GM19099 (cell line): ENCODE measurements around the gene PIP4K2A.

Source experiments
- POLR2A ChIP-seq: IDR thresholded peaks from 3 replicates; pipeline ENCODE4 v1.6.1; 2011; ENCODE audit warnings: low read depth; ENCODE audit not compliant: insufficient read length; ENCODE audit errors: extremely low read depth

Gene PIP4K2A

GRCh38 chr10:22599636-22600228 lies 114.6 kb downstream of the PIP4K2A start:
- TF ChIP-seq POLR2A: no peak

- no peak for TF ChIP-seq POLR2A
Observed at GRCh38 chr10:22599048-22599561, 115.3 kb downstream of the PIP4K2A start.

- no peak for TF ChIP-seq POLR2A
Observed at GRCh38 chr10:22598478-22598877, 115.9 kb downstream of the PIP4K2A start.

- TF ChIP-seq POLR2A: no peak
Observed at GRCh38 chr10:22597138-22597537, 117.2 kb downstream of the PIP4K2A start.

GRCh38 chr10:22593636-22594198 lies 120.7 kb downstream of the PIP4K2A start:
- no peak for TF ChIP-seq POLR2A

GRCh38 chr10:22593026-22593425 lies 121.4 kb downstream of the PIP4K2A start:
- TF ChIP-seq POLR2A: no peak

- no peak for TF ChIP-seq POLR2A
Observed at GRCh38 chr10:22589851-22590514, 124.4 kb downstream of the PIP4K2A start.

GRCh38 chr10:22588462-22588861 lies 125.9 kb downstream of the PIP4K2A start:
- TF ChIP-seq POLR2A: no peak

- no peak for TF ChIP-seq POLR2A
Observed at GRCh38 chr10:22583683-22584082, 130.7 kb downstream of the PIP4K2A start.

GRCh38 chr10:22581461-22581860 lies 132.9 kb downstream of the PIP4K2A start:
- TF ChIP-seq POLR2A: no peak

- TF ChIP-seq POLR2A: no peak
Observed at GRCh38 chr10:22580711-22581110, 133.7 kb downstream of the PIP4K2A start.

GRCh38 chr10:22579826-22580225 lies 134.6 kb downstream of the PIP4K2A start:
- no peak for TF ChIP-seq POLR2A

- TF ChIP-seq POLR2A: no peak
Observed at GRCh38 chr10:22573820-22574569, 140.4 kb downstream of the PIP4K2A start.

GRCh38 chr10:22570733-22571430 lies 143.5 kb downstream of the PIP4K2A start:
- no peak for TF ChIP-seq POLR2A

- no peak for TF ChIP-seq POLR2A
Observed at GRCh38 chr10:22570234-22570633, 144.1 kb downstream of the PIP4K2A start.
